ENCODE data around the gene OR14K1.
"Not testable (repeated sequence)": the region's sequence is repeated elsewhere in the genome, so short reads cannot be mapped to it uniquely, and the experiment has no call there.

The OR14K1 gene, protein sequence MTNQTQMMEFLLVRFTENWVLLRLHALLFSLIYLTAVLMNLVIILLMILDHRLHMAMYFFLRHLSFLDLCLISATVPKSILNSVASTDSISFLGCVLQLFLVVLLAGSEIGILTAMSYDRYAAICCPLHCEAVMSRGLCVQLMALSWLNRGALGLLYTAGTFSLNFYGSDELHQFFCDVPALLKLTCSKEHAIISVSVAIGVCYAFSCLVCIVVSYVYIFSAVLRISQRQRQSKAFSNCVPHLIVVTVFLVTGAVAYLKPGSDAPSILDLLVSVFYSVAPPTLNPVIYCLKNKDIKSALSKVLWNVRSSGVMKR

DNA sequence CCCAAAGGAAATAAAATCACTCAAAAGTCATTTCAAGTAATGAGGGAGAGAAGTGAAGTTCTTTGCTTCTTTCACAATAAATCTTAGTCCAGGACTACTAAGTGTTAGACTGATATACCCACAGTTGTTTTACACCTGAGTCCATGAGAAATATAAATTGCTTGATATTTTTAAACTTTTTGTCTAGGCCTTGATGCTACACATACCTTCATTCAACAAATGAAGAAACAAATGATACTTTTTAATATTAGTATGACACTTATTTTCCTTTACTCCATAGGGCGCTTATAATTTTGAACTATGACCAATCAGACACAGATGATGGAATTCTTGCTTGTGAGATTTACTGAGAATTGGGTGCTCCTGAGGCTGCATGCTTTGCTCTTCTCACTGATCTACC, at the start of gene OR14K1:
OR14K1 (plus strand) TSS at position 301 of the 400 bp plus-strand sequence; CDS start at position 301, 0 bp downstream.
- TF ChIP-seq, protein P1, sequence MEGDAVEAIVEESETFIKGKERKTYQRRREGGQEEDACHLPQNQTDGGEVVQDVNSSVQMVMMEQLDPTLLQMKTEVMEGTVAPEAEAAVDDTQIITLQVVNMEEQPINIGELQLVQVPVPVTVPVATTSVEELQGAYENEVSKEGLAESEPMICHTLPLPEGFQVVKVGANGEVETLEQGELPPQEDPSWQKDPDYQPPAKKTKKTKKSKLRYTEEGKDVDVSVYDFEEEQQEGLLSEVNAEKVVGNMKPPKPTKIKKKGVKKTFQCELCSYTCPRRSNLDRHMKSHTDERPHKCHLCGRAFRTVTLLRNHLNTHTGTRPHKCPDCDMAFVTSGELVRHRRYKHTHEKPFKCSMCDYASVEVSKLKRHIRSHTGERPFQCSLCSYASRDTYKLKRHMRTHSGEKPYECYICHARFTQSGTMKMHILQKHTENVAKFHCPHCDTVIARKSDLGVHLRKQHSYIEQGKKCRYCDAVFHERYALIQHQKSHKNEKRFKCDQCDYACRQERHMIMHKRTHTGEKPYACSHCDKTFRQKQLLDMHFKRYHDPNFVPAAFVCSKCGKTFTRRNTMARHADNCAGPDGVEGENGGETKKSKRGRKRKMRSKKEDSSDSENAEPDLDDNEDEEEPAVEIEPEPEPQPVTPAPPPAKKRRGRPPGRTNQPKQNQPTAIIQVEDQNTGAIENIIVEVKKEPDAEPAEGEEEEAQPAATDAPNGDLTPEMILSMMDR (IDR thresholded peaks at IDR 0.05; ENCODE audit: low read depth, low read length): no peak
- in situ Hi-C loops (cut with HindIII; ENCODE audit: low sequenced_read_pairs): no loop called here
- DNase-seq (ENCODE audit: low read depth, low spot score): no peak
- H3K4me3 ChIP-seq (ENCODE audit: low read depth, low read length): no peak within 1 kb of the TSS

DNA sequence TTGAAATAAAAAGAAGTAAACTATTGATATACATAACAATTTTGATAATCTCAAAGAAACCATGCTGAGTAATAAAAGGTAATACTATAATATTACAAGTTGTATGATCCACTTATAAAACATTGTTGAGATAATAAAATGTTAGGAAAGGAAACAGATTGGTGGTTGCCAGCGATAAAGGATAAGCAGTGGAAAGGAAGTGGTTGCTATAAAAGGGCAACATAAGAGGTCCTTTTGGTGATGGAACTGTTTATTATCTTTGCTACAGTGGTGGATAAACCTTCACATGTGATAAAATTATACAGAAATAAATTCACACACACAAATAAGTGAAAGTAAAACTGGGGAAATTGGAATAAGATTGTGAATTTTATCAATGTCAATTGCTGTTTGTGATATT, 37.1 kb upstream of the OR14K1 start:
- DNase-seq (ENCODE audit: low read depth, low spot score): no peak
- TF ChIP-seq, protein P1 (IDR thresholded peaks at IDR 0.05; ENCODE audit: low read depth, low read length): no peak
- in situ Hi-C loops (cut with HindIII; ENCODE audit: low sequenced_read_pairs): no loop called here
- H3K4me3 ChIP-seq (ENCODE audit: low read depth, low read length): no peak overlapping the region

DNA sequence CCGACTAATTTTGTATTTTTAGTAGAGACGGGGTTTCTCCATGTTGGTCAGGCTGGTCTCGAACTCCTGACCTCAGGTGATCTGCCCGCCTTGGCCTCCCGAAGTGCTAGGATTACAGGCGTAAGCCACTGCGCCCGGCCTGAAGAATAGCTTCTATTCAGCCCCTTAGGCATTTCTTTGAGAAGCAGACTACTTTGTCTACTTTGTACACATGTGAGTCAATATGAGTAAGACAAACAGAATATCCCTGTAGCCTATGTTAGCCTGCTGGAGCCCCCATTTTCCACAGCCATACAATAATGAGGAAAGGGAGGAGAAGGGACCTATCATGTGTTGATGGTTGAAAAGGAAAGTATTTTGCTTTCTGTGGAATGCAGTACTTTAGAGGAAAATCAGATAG, 27.7 kb upstream of the OR14K1 start:
- H3K4me3 ChIP-seq (ENCODE audit: low read depth, low read length); in situ Hi-C loops (cut with HindIII; ENCODE audit: low sequenced_read_pairs): not testable (repeated sequence)

DNA sequence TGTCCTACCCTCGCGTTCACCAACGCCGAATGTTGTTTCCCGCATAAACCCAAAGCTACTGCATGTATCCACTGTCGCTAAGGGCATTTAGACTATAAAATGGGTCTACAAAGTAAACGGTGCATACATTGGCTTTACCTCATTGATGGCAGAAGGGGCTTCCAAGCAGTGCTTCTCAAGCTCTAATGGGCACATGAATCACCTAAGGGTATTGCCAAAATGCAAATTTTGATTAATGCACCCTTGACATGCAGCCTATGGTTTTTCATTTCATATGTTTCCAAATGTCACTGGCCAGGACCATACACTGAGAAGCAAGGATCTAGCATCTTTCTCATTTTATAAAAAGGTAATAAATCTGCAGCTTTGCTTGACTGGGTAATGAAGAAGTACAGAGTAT, 24.7 kb upstream of the OR14K1 start:
- in situ Hi-C loops (cut with HindIII; ENCODE audit: low sequenced_read_pairs): no loop called here
- H3K4me3 ChIP-seq (ENCODE audit: low read depth, low read length): no peak overlapping the region
- TF ChIP-seq, protein P1 (IDR thresholded peaks at IDR 0.05; ENCODE audit: low read depth, low read length): no peak
- no peak for DNase-seq (ENCODE audit: low read depth, low spot score)

More for the DNA sequence above, 27.7 kb upstream of the OR14K1 start:
- DNase-seq (ENCODE audit: low read depth, low spot score): not testable (repeated sequence)

DNA sequence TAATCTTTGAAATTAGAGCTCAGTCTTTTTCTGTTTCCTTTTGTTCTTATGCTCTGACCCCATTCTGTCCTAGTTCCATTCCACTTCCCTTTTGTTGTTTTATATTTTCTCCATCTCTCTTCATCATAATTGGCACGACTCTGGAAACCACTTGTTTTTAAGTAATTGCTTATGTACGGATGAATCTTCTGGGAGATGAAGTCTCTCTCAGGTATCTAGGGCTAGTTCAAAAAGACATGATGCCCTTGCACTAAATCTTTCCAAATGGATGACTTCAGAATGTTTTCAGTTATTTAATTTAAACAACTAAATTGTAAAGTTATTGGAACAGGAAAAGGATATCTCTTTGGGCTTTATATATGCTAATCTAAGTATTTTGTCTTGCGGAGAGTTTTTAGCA, 21.9 kb upstream of the OR14K1 start, which contains the start of gene OR6F1:
OR6F1 (minus strand) TSS at position 101 of the 400 bp plus-strand sequence. CDS start 3,891 bp downstream, outside the sequence.
- no peak within 1 kb of the TSS for H3K4me3 ChIP-seq (ENCODE audit: low read depth, low read length)
- DNase-seq (ENCODE audit: low read depth, low spot score): no peak
- in situ Hi-C loops (cut with HindIII; ENCODE audit: low sequenced_read_pairs): no loop called here
- TF ChIP-seq, protein P1 (IDR thresholded peaks at IDR 0.05; ENCODE audit: low read depth, low read length): no peak

DNA sequence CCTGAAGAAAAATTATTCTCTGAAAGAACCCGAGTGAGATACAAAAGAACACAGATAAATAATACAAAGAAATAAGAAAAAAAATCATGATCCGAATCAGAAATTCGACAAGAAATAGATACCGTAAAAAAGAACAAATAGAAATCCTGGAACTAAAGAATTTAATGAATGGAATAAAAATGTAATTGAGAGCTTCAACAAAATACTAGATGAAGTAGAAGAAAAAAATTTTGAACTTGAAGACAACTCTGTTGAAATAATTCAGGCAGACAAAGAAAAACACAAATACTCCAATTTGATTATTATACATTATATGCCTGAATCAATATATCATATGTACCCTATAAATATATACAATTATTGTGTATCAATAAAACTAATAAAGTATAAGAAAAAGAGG, 17.2 kb upstream of the OR14K1 start:
- TF ChIP-seq, protein P1 (IDR thresholded peaks at IDR 0.05; ENCODE audit: low read depth, low read length): no peak
- in situ Hi-C loops (cut with HindIII; ENCODE audit: low sequenced_read_pairs): no loop called here
- no peak for DNase-seq (ENCODE audit: low read depth, low spot score)
- H3K4me3 ChIP-seq (ENCODE audit: low read depth, low read length): no peak overlapping the region

DNA sequence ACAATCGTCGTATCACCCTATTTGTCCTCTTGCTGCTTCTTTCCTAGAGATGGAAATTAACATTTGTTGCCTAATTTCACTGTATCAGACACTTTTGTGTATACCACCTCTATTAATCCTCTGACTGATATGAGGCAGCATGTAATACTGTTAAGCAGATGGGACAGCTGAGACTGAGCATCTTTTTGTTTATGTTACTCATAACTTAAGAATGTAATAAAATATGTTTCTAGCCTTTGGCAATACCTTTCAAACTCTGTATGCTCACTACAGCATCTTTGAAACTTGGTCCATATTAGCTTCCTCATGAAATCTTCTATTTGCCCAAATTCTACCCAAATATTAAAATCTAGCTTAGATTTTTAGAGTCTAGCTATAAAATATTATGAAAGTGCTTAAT, 2.3 kb downstream of the OR14K1 start:
- DNase-seq (ENCODE audit: low read depth, low spot score): no peak
- in situ Hi-C loops (cut with HindIII; ENCODE audit: low sequenced_read_pairs): no loop called here
- no peak overlapping the region for H3K4me3 ChIP-seq (ENCODE audit: low read depth, low read length)
- TF ChIP-seq, protein P1 (IDR thresholded peaks at IDR 0.05; ENCODE audit: low read depth, low read length): no peak
